22Rv1 (cell line): ENCODE results near the gene RNU1-3.
"Not testable (repeated sequence)": the region's sequence is repeated elsewhere in the genome, so short reads cannot be mapped to it uniquely, and the experiment has no call there.

Experiments
- ZFX ChIP-seq: fragments of 450-650 bp; IDR thresholded peaks from 2 replicates; pipeline ENCODE4 v1.6.1; 2017; ENCODE audit warnings: antibody characterized with exemption, borderline replicate concordance
- TF ChIP-seq, protein P1 (sequence below): fragments of 450-650 bp; IDR thresholded peaks from 2 replicates; pipeline ENCODE4 v1.5.1; 2017; ENCODE audit warnings: mild to moderate bottlenecking

DNA sequence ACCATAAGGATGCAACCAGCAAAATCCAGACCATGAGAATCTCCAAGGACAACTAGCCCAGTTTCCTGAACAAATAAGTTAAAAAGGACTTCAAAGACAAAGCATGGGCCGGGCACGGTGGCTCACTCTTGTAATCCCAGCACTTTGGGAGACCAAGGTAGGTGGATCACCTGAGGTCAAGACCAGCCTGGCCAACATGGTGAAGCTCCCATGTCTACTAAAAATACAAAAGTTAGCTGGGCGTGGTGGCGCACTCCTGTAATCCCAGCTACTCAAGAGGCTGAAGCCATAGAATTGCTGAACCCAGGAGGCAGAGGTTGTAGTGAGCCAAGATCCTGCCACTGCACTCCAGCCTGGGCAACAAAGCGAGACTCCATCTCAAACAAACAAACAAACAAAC lies 30.8 kb downstream of the RNU1-3 start:
- TF ChIP-seq, protein P1, sequence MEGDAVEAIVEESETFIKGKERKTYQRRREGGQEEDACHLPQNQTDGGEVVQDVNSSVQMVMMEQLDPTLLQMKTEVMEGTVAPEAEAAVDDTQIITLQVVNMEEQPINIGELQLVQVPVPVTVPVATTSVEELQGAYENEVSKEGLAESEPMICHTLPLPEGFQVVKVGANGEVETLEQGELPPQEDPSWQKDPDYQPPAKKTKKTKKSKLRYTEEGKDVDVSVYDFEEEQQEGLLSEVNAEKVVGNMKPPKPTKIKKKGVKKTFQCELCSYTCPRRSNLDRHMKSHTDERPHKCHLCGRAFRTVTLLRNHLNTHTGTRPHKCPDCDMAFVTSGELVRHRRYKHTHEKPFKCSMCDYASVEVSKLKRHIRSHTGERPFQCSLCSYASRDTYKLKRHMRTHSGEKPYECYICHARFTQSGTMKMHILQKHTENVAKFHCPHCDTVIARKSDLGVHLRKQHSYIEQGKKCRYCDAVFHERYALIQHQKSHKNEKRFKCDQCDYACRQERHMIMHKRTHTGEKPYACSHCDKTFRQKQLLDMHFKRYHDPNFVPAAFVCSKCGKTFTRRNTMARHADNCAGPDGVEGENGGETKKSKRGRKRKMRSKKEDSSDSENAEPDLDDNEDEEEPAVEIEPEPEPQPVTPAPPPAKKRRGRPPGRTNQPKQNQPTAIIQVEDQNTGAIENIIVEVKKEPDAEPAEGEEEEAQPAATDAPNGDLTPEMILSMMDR, result not testable (repeated sequence)
- not testable (repeated sequence) for TF ChIP-seq ZFX
